Endothelial cell of umbilical vein (primary cell): ENCODE data around the gene TAF8. TPM values are rescaled to one million over a fixed set of nuclear protein-coding genes. Genes with fewer than 3 reads are reported as not detected.

Source experiments
- BruUV-seq: library from RNA; stranded (reverse); fragments of 400-500 nt; replicated peaks from 2 replicates; lab custom pipeline; 2021; lab: Mats Ljungman, UMichigan
- CTCF ChIA-PET: fragments of 300-600, 350-600 bp; sonication (Branson Sonifier 250); formaldehyde crosslinking; loops from one replicate; lab custom pipeline; 2021; ENCODE audit warnings: antibody characterized with exemption, inconsistent platforms; lab: Charles Lee
- POLR2A ChIA-PET: fragments of 300-600, 350-600 bp; sonication (Branson Sonifier 250); formaldehyde crosslinking; loops from one replicate; lab custom pipeline; 2021; ENCODE audit warnings: antibody characterized with exemption, inconsistent platforms; lab: Charles Lee
- DNase-seq: peaks from one replicate; pipeline ENCODE4 v3.0.0-alpha.2; 2011; ENCODE audit warnings: low read depth, low spot score
- FAIRE-seq: peaks from 2 replicates; lab custom pipeline; 2011; peaks lifted over from hg19 to GRCh38; lab: Jason Lieb, UNC
- H2AFZ ChIP-seq: 2 replicates; pipeline ENCODE4 v1.6.0; 2012; ENCODE audit warnings: low read depth, low read length, control low read depth, inconsistent platforms
- H3K27ac ChIP-seq: 2 replicates; pipeline ENCODE4 v1.5.1; 2011; ENCODE audit warnings: low read depth, mild to moderate bottlenecking, control low read depth, low read length, moderate library complexity; ENCODE audit not compliant: insufficient read depth
- H3K27me3 ChIP-seq, 2 experiments: 2 replicates each; pipeline versions ENCODE4 v1.6.0 to v1.6.1; 2011; ENCODE audit warnings: low read length in 2 of 2, mixed read lengths in 1 of 2; ENCODE audit not compliant: control insufficient read depth in 2 of 2, insufficient read depth in 2 of 2
- H3K36me3 ChIP-seq, 2 experiments: 2 replicates in 1 of 2; 3 replicates in 1 of 2; pipeline ENCODE4 v1.5.1; 2011; ENCODE audit warnings: low read length in 2 of 2, mild to moderate bottlenecking in 1 of 2, moderate library complexity in 1 of 2; ENCODE audit not compliant: control insufficient read depth in 2 of 2, insufficient read depth in 2 of 2; ENCODE audit errors: extremely low read depth in 1 of 2
- H3K4me1 ChIP-seq: 3 replicates; pipeline ENCODE4 v1.5.1; 2011; ENCODE audit warnings: mild to moderate bottlenecking, low read length; ENCODE audit not compliant: control insufficient read depth, insufficient read depth; ENCODE audit errors: extremely low read depth
- H3K4me2 ChIP-seq: 2 replicates; pipeline ENCODE4 v1.6.1; 2011; ENCODE audit warnings: low read length, control low read depth, mixed read lengths; ENCODE audit not compliant: insufficient read depth
- H3K4me3 ChIP-seq, 3 experiments: fragments of 200-600 bp in 1 of 3; sonication (generic), shearing (Covaris generic) in 1 of 3; replicated peaks in 1 of 3; 2 replicates each; pipeline ENCODE4 v1.5.1; 2011 to 2016; ENCODE audit warnings: control low read depth in 3 of 3, low read length in 3 of 3, mild to moderate bottlenecking in 2 of 3, inconsistent platforms in 1 of 3, low read depth in 1 of 3, moderate library complexity in 1 of 3; ENCODE audit not compliant: insufficient read depth in 1 of 3
- H3K79me2 ChIP-seq: 2 replicates; pipeline ENCODE4 v1.6.0; 2012; ENCODE audit warnings: low read length, inconsistent platforms; ENCODE audit not compliant: control insufficient read depth, insufficient read depth
- H3K9ac ChIP-seq: replicated peaks from 2 replicates; pipeline ENCODE3; 2011; ENCODE audit warnings: low read length, control low read depth; ENCODE audit not compliant: insufficient read depth; ENCODE audit errors: extremely low read depth
- H3K9me1 ChIP-seq: replicated peaks from 3 replicates; pipeline ENCODE4 v1.6.0; 2011; ENCODE audit warnings: mild to moderate bottlenecking, low read length; ENCODE audit not compliant: control insufficient read depth, insufficient read depth; ENCODE audit errors: extremely low read depth
- H3K9me3 ChIP-seq: replicated peaks from 2 replicates; pipeline ENCODE4 v1.5.1; 2012; ENCODE audit warnings: low read length, inconsistent platforms; ENCODE audit not compliant: control insufficient read depth, insufficient read depth
- H4K20me1 ChIP-seq: replicated peaks from 2 replicates; pipeline ENCODE3; 2011; ENCODE audit warnings: mild to moderate bottlenecking, low read length; ENCODE audit not compliant: control insufficient read depth, insufficient read depth; ENCODE audit errors: extremely low read depth
- FOS ChIP-seq: IDR thresholded peaks from 2 replicates; pipeline ENCODE4 v1.6.1; 2011; ENCODE audit warnings: mild to moderate bottlenecking, low read length, moderate library complexity, borderline replicate concordance; ENCODE audit not compliant: insufficient read depth
- GATA2 ChIP-seq: IDR thresholded peaks from 2 replicates; pipeline ENCODE4 v1.7.0; 2011; ENCODE audit warnings: low read depth, mild to moderate bottlenecking, moderate library complexity, mixed read lengths, low read length; ENCODE audit not compliant: insufficient read length, insufficient read depth
- MAX ChIP-seq: IDR thresholded peaks from 2 replicates; pipeline ENCODE4 v1.6.1; 2011; ENCODE audit not compliant: insufficient read depth, insufficient read length
- MYC ChIP-seq: IDR thresholded peaks from one replicate; pipeline ENCODE4 v1.6.1; 2011; ENCODE audit warnings: mild to moderate bottlenecking, low read depth, low read length
- POLR2A ChIP-seq: IDR thresholded peaks from 2 replicates; pipeline ENCODE4 v1.6.1; 2012; ENCODE audit warnings: low read depth, mild to moderate bottlenecking, control low read depth, low read length
- POLR2AphosphoS5 ChIP-seq: IDR thresholded peaks from 2 replicates; pipeline ENCODE4 v1.6.1; 2012; ENCODE audit warnings: low read depth, mild to moderate bottlenecking, control low read depth, low read length, moderate library complexity; ENCODE audit not compliant: insufficient read depth
- dilution Hi-C: fragments of 300-500 bp; cut with MboI; formaldehyde crosslinking; loops from one replicate; pipeline ENCODE4 v1.15.0; 2019; ENCODE audit warnings: low sequenced_read_pairs; ENCODE audit not compliant: extremely low pct_ligation_motif_present
- intact Hi-C: fragments of 100-400 bp; cut with micrococcal nuclease; formaldehyde crosslinking; loops from one replicate; pipeline ENCODE4 v1.10.0; 2022
- polyA plus RNA-seq, 4 experiments: library from polyadenylated mRNA; depleted of rRNA in 3 of 4; stranded (reverse) in 3 of 4; unstranded in 1 of 4; fragments of >200 nt; gene quantifications; 2 replicates each; pipeline versions ENCODE4 v1.2.1 to v1.2.3, GENCODE V29; 2011 to 2012; ENCODE audit warnings: missing spikeins in 1 of 4
- total RNA-seq: library from RNA; stranded (reverse); gene quantifications from 2 replicates; pipeline ENCODE4 v1.2.3, GENCODE V29; 2021
- TF ChIP-seq, protein P1 (sequence below), 2 donors: IDR thresholded peaks; 1 replicate in 1 of 2; 2 replicates in 1 of 2; pipeline ENCODE4 v1.5.1; 2011; ENCODE audit warnings: low read length in 2 of 2, mild to moderate bottlenecking in 2 of 2, moderate library complexity in 2 of 2, control low read depth in 1 of 2, inconsistent platforms in 1 of 2, low read depth in 1 of 2; ENCODE audit not compliant: insufficient read depth in 1 of 2; ENCODE audit errors: extremely low read depth in 1 of 2

TAF8 gene
- total and polyA plus RNA-seq, 2 donors (not counting 3 experiments of a cell fraction or from before 2014, with no cell fraction given) = 32.9 to 45.4 TPM

GRCh38 chr6:42091718-42092023, 41.3 kb downstream of the TAF8 start:
- no peak overlapping the region for H3K4me2 ChIP-seq
- FAIRE-seq (no peak), DNase-seq (no peak)
- no peaks in the 10 kb centered on the region for H3K9me1 ChIP-seq
- dilution Hi-C loops = no loop called here
- intact Hi-C loops = no loop called here
- H3K36me3 ChIP-seq = no peaks in the 10 kb centered on the region
- no peak overlapping the region for H3K27ac ChIP-seq
- ChIA-PET POLR2A (no interaction called here), CTCF (interaction anchor here (1.6 to 1.7 kb wide), 2 partner anchors 12 to 456 kb away, joined by 4 to 7 read pairs; no protein-coding TSS in a partner anchor)
- H3K9ac ChIP-seq = no peak overlapping the region
- no peak overlapping the region for H2AFZ ChIP-seq
- TF ChIP-seq MAX (no peak), POLR2A (no peak), GATA2 (no peak), FOS (no peak), POLR2AphosphoS5 (no peak), MYC (no peak)
- TF ChIP-seq, protein P1, sequence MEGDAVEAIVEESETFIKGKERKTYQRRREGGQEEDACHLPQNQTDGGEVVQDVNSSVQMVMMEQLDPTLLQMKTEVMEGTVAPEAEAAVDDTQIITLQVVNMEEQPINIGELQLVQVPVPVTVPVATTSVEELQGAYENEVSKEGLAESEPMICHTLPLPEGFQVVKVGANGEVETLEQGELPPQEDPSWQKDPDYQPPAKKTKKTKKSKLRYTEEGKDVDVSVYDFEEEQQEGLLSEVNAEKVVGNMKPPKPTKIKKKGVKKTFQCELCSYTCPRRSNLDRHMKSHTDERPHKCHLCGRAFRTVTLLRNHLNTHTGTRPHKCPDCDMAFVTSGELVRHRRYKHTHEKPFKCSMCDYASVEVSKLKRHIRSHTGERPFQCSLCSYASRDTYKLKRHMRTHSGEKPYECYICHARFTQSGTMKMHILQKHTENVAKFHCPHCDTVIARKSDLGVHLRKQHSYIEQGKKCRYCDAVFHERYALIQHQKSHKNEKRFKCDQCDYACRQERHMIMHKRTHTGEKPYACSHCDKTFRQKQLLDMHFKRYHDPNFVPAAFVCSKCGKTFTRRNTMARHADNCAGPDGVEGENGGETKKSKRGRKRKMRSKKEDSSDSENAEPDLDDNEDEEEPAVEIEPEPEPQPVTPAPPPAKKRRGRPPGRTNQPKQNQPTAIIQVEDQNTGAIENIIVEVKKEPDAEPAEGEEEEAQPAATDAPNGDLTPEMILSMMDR (IDR thresholded peaks at IDR 0.05; ENCODE audit: extremely low read depth in 1 of 2, insufficient read depth in 1 of 2, low read depth in 1 of 2, low read length in 2 of 2) = no peak
- H3K9me3 ChIP-seq = no peaks in the 10 kb centered on the region
- H4K20me1 ChIP-seq = no peaks in the 10 kb centered on the region
- no TSS peak for BruUV-seq
- peaks cover 0 to 2% of the 10 kb centered on the region in 2 experiments for H3K27me3 ChIP-seq
- H3K4me1 ChIP-seq = no peaks in the 10 kb centered on the region
- no peak overlapping the region for H3K4me3 ChIP-seq
- no peaks in the 10 kb centered on the region for H3K79me2 ChIP-seq
